NCI-H2171 (cell line): ENCODE data around the gene CEACAM16.
"Not testable (repeated sequence)": the region's sequence is repeated elsewhere in the genome, so short reads cannot be mapped to it uniquely, and the experiment has no call there.

Source experiments
- DNase-seq: peaks from one replicate; lab custom pipeline; 2025; lab: John Stamatoyannopoulos, UW

The CEACAM16 gene

GRCh38 chr19:44698492-44699201, at the start of gene CEACAM16:
TSS of gene CEACAM16 (plus strand) at chr19:44699151. CDS start at chr19:44701457, 2,306 bp downstream.
- no peak for DNase-seq

GRCh38 chr19:44649578-44650145, 49.3 kb upstream of the CEACAM16 start:
- no peak for DNase-seq

- no peak for DNase-seq
Observed at GRCh38 chr19:44653343-44653742, 45.6 kb upstream of the CEACAM16 start.

- no peak for DNase-seq
Observed at GRCh38 chr19:44653977-44654774, 44.8 kb upstream of the CEACAM16 start.

GRCh38 chr19:44657211-44657921, 41.6 kb upstream of the CEACAM16 start:
- no peak for DNase-seq

GRCh38 chr19:44658069-44658733, 40.8 kb upstream of the CEACAM16 start:
- DNase-seq = no peak

GRCh38 chr19:44660081-44660480, 38.9 kb upstream of the CEACAM16 start:
- no peak for DNase-seq

GRCh38 chr19:44661205-44661604, 37.7 kb upstream of the CEACAM16 start:
- DNase-seq = no peak

- DNase-seq = peak; percentile 48
Observed at GRCh38 chr19:44661904-44662303, 37.0 kb upstream of the CEACAM16 start.

GRCh38 chr19:44662691-44663385, 36.1 kb upstream of the CEACAM16 start:
- DNase-seq = no peak

GRCh38 chr19:44663996-44664395, 35.0 kb upstream of the CEACAM16 start:
- no peak for DNase-seq

- DNase-seq = no peak
Observed at GRCh38 chr19:44664976-44665375, 34.0 kb upstream of the CEACAM16 start.

- no peak for DNase-seq
Observed at GRCh38 chr19:44666852-44667556, 31.9 kb upstream of the CEACAM16 start.

GRCh38 chr19:44668985-44669764, 29.8 kb upstream of the CEACAM16 start:
- DNase-seq = no peak

- DNase-seq = not testable (repeated sequence)
Observed at GRCh38 chr19:44670027-44670426, 28.9 kb upstream of the CEACAM16 start.

GRCh38 chr19:44671400-44671799, 27.6 kb upstream of the CEACAM16 start, which contains the start of gene CEACAM19:
TSS of gene CEACAM19 (plus strand) at chr19:44671482. CDS start at chr19:44671932, 450 bp downstream.
- no peak for DNase-seq

GRCh38 chr19:44672226-44672625, 26.7 kb upstream of the CEACAM16 start:
- no peak for DNase-seq

- DNase-seq = no peak
Observed at GRCh38 chr19:44673510-44673909, 25.4 kb upstream of the CEACAM16 start.

- DNase-seq = no peak
Observed at GRCh38 chr19:44675521-44675920, 23.4 kb upstream of the CEACAM16 start.
